Stimulated activated naive CD4-positive, alpha-beta T cell (primary cell): ENCODE data around the gene SIM2.

Experiments
- DNase-seq, 6 experiments: peaks; one replicate each; lab custom pipeline; 2025; lab: John Stamatoyannopoulos, UW

The SIM2 gene

DNA sequence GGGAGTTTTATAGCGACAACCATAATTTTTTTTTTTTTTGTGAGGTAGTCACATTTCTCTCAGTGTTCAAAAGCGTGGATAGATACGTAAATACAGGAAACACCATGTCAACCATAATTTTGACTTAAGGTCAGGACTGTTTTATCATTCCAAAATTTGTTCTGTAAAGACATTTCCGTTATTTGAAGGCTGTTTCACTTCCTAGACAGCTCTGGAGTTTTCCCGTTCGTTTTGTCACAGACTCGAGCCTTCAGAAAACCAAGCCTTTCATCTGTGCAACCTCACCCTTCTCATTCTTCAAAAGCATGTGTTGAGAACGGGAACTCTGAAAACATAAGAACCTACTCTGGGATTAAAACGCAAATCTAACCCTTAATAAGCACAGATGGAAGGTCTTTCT, 17.9 kb downstream of the SIM2 start:
- no peak for DNase-seq

DNA sequence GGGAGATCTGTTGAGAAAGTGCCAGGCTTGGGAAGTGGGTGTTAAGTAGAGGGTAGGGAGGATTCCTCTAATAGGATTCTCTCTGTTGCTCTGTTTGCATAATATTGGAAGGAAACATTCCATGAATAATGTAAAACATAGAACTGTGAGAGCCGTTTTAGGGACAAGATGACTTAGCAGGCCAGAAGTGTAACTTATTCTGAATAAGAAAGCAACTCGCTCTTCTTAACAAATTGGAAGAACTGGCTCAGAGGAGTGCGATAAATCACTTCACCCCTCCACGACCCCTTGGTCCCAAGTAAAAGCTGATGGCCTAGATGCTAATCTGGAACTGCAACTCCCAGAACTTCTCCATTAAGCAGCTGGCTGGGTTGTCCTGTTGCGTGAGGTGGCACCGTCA, 19.1 kb downstream of the SIM2 start:
- DNase-seq, result no peak

DNA sequence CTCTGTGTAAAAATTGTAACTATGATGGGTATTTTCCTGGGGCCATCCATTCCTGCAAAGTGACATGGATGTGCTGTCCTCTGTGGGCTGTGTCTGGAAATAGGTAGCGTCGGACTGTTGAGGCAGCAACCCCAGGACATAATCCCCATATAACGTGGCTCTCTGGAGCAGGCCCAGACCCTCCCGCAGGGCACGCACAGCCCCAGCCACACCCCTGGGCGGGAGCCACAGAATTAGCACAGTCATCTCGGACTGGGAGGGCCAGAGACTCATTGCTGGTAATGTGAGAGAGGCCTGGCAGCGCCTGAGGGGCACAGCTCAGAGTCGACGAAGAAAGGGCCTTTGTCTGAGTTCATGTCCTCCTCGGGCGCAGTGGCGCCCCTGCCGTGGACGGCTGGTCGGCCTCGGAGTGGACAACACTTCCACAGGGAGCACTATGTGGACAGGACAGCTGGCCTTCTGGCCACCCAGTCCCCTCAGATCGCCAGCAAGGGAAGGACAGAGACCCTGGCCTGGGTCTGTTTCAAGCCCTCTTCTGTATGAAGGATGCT, 20.1 kb downstream of the SIM2 start:
- DNase-seq, result no peak

DNA sequence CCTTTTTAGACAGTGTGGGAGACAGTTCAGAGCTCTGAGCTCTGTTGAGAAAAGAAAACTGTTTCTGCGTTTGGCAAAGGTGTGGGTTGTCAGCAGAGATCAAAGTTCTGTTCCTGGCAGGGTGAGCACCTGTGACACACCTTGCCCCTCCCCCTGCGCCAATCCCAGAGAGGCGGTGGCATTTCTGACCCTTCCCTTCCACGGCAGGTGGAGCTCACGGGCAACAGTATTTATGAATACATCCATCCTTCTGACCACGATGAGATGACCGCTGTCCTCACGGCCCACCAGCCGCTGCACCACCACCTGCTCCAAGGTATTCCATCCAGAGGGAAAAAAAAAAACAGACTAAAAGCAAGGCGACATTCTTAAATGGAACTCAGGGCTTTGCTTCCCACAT, 20.7 kb downstream of the SIM2 start:
- no peak for DNase-seq

DNA sequence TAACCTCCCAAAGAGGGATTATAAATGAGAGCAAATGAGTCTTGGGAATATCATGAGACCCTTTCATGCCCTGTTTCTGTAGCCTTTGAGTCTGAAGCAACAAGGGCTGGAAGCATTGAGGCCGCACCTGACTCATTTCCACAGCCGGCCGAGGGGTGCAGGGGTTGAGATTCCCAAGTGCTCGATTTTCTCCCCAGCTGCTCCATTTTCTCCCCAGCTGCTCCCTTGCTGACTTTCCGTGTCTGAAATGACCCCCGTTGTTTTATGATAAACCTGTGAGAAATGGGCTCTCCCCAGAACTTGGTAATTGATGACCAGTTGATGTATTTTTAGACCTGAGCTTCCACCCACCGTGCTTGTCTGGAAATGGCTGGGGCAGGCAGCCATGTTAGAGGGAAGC, 22.9 kb downstream of the SIM2 start:
- no peak for DNase-seq

DNA sequence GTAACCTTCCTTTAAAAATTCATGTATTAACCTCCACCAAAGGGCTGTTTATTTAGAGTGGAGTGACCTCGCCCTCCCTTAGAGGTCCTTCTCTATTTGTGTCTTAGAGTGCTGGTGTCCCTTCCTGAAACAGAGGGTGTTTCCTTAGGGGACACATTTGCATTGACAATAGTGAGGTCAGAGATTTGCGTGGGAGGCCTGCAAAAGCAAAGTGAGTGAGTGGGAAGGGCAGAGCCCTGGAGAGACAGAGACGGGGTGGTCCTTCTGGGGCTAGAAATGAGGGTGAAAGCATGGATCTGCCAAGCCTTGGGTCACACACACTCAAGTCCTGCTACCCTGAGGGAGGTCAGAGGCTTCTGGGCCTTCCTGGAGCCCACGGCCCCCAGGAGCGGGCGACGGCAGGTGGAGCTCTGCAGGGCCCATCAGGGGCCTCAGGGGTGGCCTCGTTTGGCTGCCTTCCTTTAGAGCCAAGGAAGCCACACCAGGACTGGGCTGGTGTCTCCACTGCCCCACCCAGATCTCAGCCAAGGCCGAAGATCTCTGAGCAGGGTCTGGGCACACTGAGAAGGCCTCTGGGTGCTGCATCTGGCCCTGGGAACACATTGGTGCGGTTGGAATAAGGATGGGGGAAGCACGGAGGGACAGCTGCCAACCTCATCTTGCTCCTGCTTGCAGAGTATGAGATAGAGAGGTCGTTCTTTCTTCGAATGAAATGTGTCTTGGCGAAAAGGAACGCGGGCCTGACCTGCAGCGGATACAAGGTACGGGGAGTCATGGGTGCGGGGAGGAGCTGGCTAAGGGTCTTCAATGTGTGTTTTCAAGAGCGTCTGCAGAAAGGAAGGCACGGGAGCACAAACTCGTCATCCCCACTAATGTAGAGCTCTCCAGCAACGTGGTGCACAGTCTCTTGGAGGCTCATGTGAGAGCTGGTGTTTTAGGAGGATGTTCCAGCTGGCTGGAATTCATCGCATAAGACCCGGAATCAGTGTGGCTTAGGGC, 23.8 kb downstream of the SIM2 start:
- DNase-seq, result no peak

DNA sequence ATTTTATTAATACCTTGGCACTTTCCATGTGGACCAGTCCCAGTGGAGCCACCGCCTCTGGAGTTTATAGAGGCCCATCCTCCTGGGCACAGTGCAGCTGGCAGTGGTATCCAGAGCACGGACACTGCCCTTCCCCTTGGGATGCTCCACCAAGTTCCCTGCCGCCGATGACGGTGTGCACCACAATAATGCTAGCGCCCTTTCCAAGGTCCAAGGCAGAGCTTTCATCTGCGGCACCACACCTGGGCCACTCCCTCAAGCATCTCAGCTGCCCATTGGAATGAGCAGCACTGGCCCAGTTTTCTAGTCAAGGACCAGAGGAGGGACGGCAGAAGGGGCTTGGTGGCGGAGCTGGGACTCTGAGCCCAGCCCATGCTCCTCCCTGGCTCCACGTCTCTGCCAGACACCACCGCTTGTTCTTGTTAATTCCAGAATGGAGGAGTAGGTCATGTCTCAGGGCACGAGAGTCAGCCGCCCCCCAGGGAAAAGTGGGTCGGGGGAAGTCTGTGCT, 24.5 kb downstream of the SIM2 start:
- DNase-seq, result no peak

DNA sequence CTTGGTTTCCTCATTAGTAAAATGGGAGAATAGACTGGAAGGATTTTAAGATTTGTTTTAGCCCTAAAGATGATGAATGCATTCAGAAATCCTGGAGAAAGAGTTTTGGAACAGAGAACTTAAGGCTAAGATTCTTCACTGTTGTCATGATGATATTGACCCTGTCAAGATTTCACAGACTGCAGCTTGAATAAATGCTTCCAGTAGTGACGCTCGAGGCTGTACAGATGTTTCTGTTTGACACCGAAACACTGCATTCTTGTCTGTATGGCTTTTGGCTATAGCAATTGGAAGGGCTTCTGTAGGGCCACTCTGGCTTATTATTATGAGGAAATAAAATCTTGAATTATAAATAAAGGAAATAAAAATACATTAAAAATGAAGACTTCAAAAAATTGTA, 25.7 kb downstream of the SIM2 start:
- DNase-seq, result no peak

DNA sequence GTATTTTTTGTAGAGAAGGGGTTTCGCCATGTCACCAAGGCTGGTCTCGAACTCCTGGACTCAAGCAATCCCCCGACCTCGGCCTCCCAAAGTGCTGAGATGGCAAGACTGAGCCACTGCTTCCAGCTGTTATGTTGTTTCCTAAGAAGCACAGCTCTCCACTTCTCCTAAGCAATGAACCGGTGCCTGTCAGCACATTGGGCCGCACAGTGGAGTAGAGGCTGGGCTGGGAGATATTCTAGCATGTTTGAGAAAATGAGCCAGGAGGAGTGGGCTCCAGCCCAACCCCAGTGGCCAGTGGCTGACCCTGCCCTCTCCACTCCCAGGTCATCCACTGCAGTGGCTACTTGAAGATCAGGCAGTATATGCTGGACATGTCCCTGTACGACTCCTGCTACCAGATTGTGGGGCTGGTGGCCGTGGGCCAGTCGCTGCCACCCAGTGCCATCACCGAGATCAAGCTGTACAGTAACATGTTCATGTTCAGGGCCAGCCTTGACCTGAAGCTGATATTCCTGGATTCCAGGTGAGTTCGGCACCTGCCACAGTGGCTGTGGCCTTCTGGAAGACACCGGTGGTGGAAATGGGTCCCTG, 27.0 kb downstream of the SIM2 start:
- no peak for DNase-seq

DNA sequence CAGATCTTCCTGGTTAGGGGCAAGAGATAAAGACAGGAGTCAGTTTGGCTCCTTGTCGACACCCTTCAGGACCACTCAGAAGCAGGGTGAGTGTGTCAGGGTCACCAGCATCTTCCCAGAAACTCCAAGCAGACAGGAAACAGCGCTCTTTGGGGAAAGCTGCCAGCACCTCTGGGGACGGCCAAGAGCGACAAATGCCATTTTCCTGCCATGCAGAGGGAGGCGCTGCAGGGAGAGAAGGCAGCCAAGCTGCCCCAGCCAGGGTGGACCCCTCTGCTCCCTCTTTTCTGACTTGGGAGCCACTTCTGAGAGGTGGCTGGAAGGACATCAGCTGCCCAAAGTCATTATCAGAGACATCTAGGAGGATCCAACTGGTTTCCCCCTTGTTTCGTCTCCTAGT, 29.0 kb downstream of the SIM2 start:
- no peak for DNase-seq

DNA sequence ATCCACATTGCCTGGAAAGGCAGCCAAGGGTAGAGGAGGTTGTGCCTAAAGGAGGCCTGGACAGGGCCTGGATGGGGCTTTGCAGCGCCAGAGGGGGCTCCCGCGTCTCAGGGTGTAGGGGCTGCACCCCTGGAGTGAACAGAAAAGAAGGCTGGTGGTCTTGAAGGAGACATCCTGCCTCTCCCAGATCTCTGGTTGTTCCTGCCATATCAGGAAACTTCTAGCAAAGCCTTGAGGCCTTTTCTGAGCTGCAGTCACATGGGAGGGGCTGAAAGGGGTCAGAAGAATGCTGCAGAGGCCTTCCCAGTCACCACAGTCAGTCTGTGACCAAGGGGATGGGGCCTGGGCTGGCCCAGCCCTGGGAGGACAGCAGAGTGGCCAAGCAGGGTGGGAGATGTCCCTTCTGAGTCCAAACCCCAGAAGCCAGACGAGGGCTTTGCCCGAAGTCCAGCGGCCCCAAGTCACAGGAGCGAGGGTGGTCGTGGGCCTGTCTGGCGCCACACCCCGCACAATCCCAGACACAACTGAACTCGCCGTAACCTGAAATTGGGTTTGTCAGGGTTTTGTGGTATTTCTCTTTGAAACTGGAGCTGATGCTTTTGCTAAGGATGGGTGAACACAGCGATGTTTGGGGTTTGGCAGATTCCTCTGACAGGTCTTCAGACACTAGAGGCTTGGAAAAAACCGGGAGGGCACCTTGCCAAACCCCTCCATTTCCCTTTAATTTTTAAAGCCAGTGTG, 29.6 kb downstream of the SIM2 start:
- DNase-seq, result no peak

DNA sequence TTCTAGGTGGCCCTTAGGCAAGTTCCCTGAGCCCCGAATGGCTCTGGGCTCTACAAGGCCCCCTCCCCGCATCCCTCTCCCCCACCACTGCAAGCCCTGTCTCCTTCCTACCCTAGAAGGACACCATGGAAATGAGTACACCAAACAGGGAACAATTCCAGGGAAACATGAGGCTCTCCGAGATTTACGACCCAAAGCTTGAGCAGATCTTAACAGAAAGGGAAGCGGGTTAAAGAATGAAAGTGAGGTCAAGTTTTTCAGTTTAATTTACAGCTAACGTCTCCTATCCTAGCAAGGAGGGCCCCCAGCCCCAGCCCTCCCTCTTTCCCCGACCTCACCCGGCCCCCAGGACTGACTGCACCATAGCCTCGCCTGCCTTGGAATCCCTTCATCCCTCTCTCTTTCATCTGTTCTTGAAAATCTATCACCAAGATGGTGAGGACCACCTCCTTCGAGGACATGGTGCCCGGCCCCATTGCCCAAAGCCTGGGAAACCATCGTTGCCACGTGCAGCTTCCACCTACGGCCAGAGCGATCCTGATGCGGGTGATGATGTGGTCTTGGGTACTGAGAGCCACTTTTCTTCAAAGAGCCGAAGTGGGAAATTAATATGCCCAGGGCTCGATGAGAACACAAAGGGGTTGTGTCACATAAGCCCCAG, 30.5 kb downstream of the SIM2 start:
- DNase-seq, result no peak

DNA sequence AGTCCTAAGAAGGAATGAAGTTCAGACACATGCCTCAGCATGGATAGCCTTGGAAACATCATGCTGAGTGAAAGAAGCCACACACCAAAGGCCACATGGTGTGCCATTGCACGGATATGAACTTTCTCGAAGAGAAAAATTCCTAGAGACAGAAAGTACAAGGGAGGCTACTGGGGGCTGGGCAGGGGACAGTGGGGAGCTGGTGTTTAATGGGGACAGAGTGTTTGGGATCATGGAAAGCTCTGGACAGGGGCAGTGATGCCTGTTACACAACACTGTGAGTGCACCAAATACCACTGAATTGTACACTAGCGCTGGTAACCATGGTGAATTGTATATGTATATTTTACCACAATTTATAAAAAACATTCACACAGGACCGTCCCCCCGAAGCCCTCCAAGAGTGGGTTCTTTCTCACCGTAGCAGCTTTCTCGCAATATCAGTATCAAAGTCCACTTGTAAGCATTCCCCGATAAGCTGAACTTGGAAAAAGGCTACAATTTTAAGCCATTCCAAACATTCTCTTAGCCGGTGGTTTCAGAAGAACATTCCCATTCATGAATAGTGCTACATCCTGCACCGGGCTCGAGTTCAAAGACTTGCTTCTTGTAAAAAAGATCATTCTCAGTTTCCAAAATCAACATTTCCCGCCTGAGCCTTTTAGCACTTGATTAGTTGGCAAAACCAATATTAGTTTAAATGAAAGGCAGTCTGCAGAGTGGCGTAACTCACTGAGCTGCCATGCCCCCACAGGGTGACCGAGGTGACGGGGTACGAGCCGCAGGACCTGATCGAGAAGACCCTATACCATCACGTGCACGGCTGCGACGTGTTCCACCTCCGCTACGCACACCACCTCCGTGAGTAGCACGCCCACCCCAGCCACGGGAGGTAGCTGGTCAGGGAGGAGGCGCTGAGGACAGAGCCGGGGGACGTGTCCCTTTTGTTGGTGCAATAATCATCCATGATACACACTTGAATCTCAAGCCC, 31.7 kb downstream of the SIM2 start:
- no peak for DNase-seq

DNA sequence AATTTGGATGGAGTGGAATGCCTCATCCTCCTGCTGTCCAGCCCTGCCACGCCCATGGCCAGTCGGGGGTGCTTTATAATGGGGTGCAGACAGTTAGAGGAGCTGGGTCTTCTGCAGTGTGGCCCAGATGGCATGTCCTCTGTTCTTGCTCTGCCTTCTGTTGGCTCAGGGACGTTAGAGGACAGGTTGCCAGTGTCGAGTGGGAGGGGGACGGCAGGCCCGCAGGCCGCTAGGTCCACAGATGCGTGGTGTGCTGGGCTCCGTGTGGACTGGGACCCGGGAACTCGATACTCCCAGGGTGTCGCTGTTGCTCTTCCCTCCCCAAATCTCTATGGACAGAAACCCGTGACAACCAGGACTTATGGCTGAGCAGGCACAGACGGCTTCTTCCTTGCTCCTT, 33.3 kb downstream of the SIM2 start:
- no peak for DNase-seq

DNA sequence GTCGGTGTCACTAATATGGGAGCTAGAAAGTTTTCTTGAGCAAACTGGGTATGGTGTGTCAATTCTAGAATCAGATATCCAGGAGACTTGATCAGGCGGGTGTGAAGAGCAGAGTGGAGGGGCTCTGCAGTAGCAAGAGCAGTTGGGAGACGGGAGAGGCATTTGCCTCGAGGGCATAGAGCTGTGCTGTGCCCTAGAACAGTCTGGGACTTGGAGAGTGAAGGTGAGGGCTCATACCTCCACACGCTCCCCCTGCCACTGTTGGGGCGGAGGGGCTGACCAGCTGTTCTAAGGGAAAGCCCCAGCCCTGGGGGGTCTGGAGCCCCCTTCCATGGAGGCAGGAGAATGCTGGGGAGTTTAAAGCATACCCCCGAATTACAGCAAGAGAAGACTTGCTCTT, 33.8 kb downstream of the SIM2 start:
- DNase-seq, result no peak

DNA sequence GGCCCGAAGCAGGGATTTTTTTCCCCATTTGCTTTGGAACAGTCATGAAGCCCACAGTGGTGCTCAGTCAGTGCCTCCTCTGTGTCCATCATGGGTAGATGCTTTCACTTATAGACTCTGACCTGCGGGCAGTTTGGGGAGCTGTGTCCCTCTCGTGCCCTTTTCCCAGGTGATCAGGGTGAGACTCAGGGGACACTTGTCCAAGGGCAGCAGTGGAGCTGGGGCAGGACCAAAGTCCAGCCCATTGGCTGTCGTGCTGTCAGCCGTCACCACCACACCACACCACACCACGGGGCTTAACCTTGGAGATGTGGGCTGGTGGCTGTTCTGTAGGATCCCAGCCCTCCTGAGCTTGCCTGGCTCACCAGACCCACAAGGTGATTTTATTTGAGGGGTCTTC, 34.9 kb downstream of the SIM2 start:
- no peak for DNase-seq

DNA sequence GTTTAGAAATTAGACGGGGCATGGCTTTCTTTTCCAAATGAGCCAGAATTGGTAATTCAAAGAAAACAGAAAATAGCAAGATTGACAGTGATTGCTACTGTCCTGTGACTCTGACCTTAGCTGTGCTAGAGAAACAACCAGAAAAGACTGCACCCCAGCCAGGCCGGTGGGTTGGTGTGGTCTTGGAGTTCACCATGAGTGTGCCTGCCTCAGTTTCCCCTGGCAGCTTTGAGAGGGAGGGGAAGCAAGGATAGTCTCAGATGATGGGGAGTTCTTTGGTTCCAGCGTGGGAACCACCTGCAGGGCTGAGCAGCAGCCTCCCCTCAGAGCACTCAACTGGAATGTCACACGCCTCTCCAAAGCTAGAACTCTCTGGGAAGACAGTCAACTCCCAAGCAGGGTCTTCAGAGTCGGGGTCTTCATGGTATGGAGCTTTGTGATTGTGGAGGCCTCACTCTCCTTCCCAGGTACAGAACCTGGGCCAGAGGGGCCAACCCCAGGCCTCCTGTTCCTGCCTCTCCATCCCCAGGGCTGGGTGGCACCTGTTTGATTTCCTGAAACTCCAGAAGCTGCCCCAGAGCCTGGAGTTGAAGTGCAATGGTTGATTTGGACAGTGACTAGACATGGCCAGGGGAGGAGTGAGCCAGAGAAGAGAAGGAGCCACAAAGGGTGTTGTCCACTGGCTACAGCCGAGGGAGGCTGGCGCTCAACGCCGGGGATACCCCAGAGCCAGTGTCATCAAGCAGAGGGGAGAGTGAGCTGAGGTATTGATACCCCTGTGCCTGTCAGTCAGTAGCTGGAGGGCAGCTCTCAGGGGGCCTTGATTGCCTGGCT, 35.7 kb downstream of the SIM2 start:
- no peak for DNase-seq

DNA sequence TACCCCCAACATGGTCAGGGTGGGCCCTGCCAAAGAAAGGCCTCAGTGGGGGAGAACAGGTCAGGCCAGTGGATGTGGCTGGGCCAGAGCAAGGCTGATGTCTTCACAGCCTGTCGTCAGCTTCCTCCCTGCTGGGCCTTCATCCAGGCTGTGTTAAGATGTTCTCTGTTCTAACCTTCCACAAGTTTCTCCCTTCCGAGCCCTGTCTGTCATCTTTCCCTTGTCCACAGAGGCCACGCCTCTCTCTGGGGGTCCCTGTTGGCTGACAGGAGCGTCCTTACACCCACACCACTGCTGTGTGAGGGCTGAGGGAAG, 36.2 kb downstream of the SIM2 start:
- DNase-seq, result no peak

DNA sequence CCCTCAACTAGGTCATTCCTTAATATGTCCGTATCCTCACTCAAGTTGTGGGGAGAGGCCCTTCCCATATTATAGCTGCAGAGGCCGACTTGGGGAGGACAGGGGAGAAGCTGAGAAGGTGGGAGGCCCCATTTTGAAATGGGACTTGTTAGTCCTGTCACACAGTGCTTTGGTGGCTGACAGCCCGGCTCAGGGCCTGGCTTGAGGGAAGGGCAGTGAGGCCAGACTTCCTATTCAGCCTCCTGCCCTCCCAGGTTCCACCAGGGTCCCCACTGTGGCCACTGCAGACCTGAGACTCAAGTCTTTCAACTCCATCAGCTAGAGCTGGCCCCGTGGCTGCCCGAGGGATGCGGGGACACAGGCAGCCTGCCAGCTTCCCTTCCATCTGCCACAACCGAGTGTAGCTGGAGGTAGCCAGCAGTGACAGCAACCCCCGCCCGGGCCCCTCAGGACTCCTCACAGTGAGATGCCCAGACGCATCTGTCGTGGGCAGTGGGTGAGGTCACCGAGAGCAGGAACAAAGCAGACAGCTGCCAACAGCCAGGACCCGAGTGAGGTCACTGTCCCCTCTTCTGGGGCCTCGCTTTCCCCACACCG, 36.9 kb downstream of the SIM2 start:
- DNase-seq, result no peak
